A549 (cell line): Measurements from ENCODE around the gene SLC29A3. TPM values are rescaled to one million over a fixed set of nuclear protein-coding genes. Genes with fewer than 3 reads are reported as not detected.
A peak's percentile ranks its signal among the peaks of the same experiment; 100 is the strongest.

ENCODE experiments used
- ATAC-seq, 2 experiments: fragments of 200-7000 bp in 1 of 2; fragments of >200 bp in 1 of 2; cut with Nextera tagmentation in 1 of 2; cut with Tn5 transposase in 1 of 2; 3 replicates each; pipeline versions ENCODE4 v1.8.0 to v1.9.1; 2018 to 2020; ENCODE audit warnings: mild to moderate bottlenecking in 1 of 2, moderate library complexity in 1 of 2
- CTCF ChIA-PET: fragments of 300-600 bp; sonication (Branson Sonifier 250); formaldehyde crosslinking; extraction: SDS; loops from one replicate; lab custom pipeline; 2021; ENCODE audit warnings: antibody characterized with exemption, inconsistent platforms; lab: Yijun Ruan, JAX
- POLR2A ChIA-PET: fragments of 350-600 bp; formaldehyde crosslinking; extraction: SDS; loops from one replicate; lab custom pipeline; 2021; ENCODE audit warnings: antibody characterized with exemption, inconsistent platforms; lab: Yijun Ruan, JAX
- DNase-seq, 2 experiments: peaks; one replicate each; pipeline versions ENCODE4 v3.0.0 to v3.0.0-alpha.2; 2011 to 2016; ENCODE audit warnings: low read depth in 1 of 2, low spot score in 1 of 2
- FAIRE-seq: peaks from 2 replicates; lab custom pipeline; 2011; peaks lifted over from hg19 to GRCh38; lab: Jason Lieb, UNC
- H3K27ac ChIP-seq, 2 experiments: fragments of >200 bp; sonication (Bioruptor Twin); formaldehyde crosslinking; 3 replicates each; pipeline ENCODE4 v1.5.1; 2016 to 2017
- H3K4me1 ChIP-seq: fragments of >200 bp; sonication (Bioruptor Twin); formaldehyde crosslinking; 3 replicates; pipeline ENCODE4 v1.6.1; 2016
- H3K4me2 ChIP-seq: fragments of >200 bp; sonication (Bioruptor Twin); formaldehyde crosslinking; 3 replicates; pipeline ENCODE4 v1.6.1; 2016
- H3K4me3 ChIP-seq: fragments of >200 bp; sonication (Bioruptor Twin); formaldehyde crosslinking; 3 replicates; pipeline ENCODE4 v1.5.1; 2016
- H3K9me3 ChIP-seq: fragments of >200 bp; sonication (Bioruptor Twin); formaldehyde crosslinking; 3 replicates; pipeline ENCODE4 v1.6.1; 2016
- ATOH8 ChIP-seq: fragments of 250-450 bp; sonication (Bioruptor Pico); IDR thresholded peaks from 2 replicates; pipeline ENCODE4 v1.5.0; 2020; ENCODE audit warnings: low read depth, mild to moderate bottlenecking, moderate library complexity
- CBX2 ChIP-seq: fragments of 200-600 bp; sonication (generic); IDR thresholded peaks from 2 replicates; pipeline ENCODE4 v1.6.1; 2016; ENCODE audit warnings: low read depth, mild to moderate bottlenecking, borderline replicate concordance
- CEBPB ChIP-seq, 2 experiments: fragments of >200 bp in 1 of 2; sonication (Bioruptor Twin) in 1 of 2; formaldehyde crosslinking in 1 of 2; IDR thresholded peaks; 2 replicates each; pipeline ENCODE4 v1.6.1; 2012 to 2016
- CTCF ChIP-seq: fragments of >200 bp; sonication (Bioruptor Twin); formaldehyde crosslinking; IDR thresholded peaks from 3 replicates; pipeline ENCODE4 v1.5.1; 2016
- E2F6 ChIP-seq: IDR thresholded peaks from 2 replicates; pipeline ENCODE4 v1.6.1; 2012; ENCODE audit warnings: low read depth, borderline replicate concordance
- EHF ChIP-seq: fragments of 250-450 bp; sonication (Bioruptor Pico); IDR thresholded peaks from 2 replicates; pipeline ENCODE4 v1.5.0; 2020; ENCODE audit warnings: mild to moderate bottlenecking
- ELK1 ChIP-seq: fragments of 150-350 bp; IDR thresholded peaks from 2 replicates; pipeline ENCODE4 v1.6.1; 2014; ENCODE audit warnings: low read depth, mild to moderate bottlenecking, low read length
- FOSB ChIP-seq: fragments of 250-450 bp; sonication (Bioruptor Pico); IDR thresholded peaks from 2 replicates; pipeline ENCODE4 v1.5.0; 2020; ENCODE audit warnings: mild to moderate bottlenecking, moderate library complexity
- FOSL2 ChIP-seq, 2 experiments: fragments of 450-650 bp in 1 of 2; fragments of >200 bp in 1 of 2; sonication (Bioruptor Twin) in 1 of 2; formaldehyde crosslinking; IDR thresholded peaks; 2 replicates each; pipeline versions ENCODE4 v1.5.0 to v1.6.1; 2016 to 2020; ENCODE audit warnings: mild to moderate bottlenecking in 1 of 2, moderate library complexity in 1 of 2
- FOXS1 ChIP-seq: fragments of 250-450 bp; sonication (Bioruptor Pico); IDR thresholded peaks from 2 replicates; pipeline ENCODE4 v1.5.0; 2020; ENCODE audit warnings: mild to moderate bottlenecking, moderate library complexity
- GATA3 ChIP-seq: IDR thresholded peaks from 2 replicates; pipeline ENCODE4 v1.6.1; 2012; ENCODE audit warnings: borderline replicate concordance
- HEYL ChIP-seq: fragments of 250-450 bp; sonication (Bioruptor Pico); IDR thresholded peaks from 2 replicates; pipeline ENCODE4 v1.8.0; 2021; ENCODE audit warnings: mild to moderate bottlenecking, moderate library complexity
- HOXB13 ChIP-seq: fragments of 250-450 bp; sonication (Bioruptor Pico); IDR thresholded peaks from 2 replicates; pipeline ENCODE4 v1.5.0; 2020; ENCODE audit warnings: low read depth, mild to moderate bottlenecking, moderate library complexity
- JUNB ChIP-seq: fragments of >200 bp; sonication (Bioruptor Twin); formaldehyde crosslinking; IDR thresholded peaks from 2 replicates; pipeline ENCODE4 v1.6.1; 2016
- KDM5A ChIP-seq: fragments of 200-600 bp; sonication (generic); IDR thresholded peaks from 2 replicates; pipeline ENCODE4 v1.6.1; 2016; ENCODE audit warnings: antibody characterized with exemption, mild to moderate bottlenecking
- NPAS2 ChIP-seq: fragments of 250-450 bp; sonication (Bioruptor Pico); IDR thresholded peaks from 2 replicates; pipeline ENCODE4 v1.8.0; 2022; ENCODE audit warnings: mild to moderate bottlenecking, moderate library complexity, borderline replicate concordance
- PBX3 ChIP-seq: IDR thresholded peaks from 2 replicates; pipeline ENCODE4 v1.6.1; 2012
- PHF8 ChIP-seq: fragments of 200-600 bp; sonication (generic); IDR thresholded peaks from 2 replicates; pipeline ENCODE4 v1.6.1; 2016; ENCODE audit warnings: low read depth, mild to moderate bottlenecking, antibody characterized with exemption, moderate library complexity, borderline replicate concordance
- RAD21 ChIP-seq, 2 experiments: fragments of >200 bp in 1 of 2; sonication (Bioruptor Twin) in 1 of 2; formaldehyde crosslinking in 1 of 2; IDR thresholded peaks in 1 of 2; conservative IDR thresholded peaks in 1 of 2; 2 replicates in 1 of 2; 3 replicates in 1 of 2; pipeline ENCODE4 v1.6.1; 2012 to 2018; ENCODE audit warnings: inconsistent platforms in 1 of 2
- RFX5 ChIP-seq: fragments of 450-650 bp; IDR thresholded peaks from 2 replicates; pipeline ENCODE4 v1.7.1; 2014; ENCODE audit warnings: antibody characterized with exemption, mild to moderate bottlenecking, moderate library complexity
- RNF2 ChIP-seq: fragments of 200-600 bp; sonication (generic); IDR thresholded peaks from 2 replicates; pipeline ENCODE4 v1.6.1; 2016; ENCODE audit warnings: low read depth, mild to moderate bottlenecking, antibody characterized with exemption, moderate library complexity, borderline replicate concordance
- SMC3 ChIP-seq: fragments of >200 bp; sonication (Bioruptor Twin); formaldehyde crosslinking; IDR thresholded peaks from 3 replicates; pipeline ENCODE4 v1.6.1; 2018; ENCODE audit warnings: inconsistent platforms
- ZC3H11A ChIP-seq: fragments of 450-650 bp; IDR thresholded peaks from 2 replicates; pipeline ENCODE4 v1.6.1; 2014; ENCODE audit warnings: antibody characterized with exemption, mild to moderate bottlenecking
- ZFP36 ChIP-seq: fragments of 450-650 bp; IDR thresholded peaks from 2 replicates; pipeline ENCODE4 v1.6.1; 2014; ENCODE audit warnings: borderline replicate concordance; ENCODE audit not compliant: partially characterized antibody
- WGBS: methylation state at CpG from one replicate; pipeline ENCODE4 v1.1.6; 2017; ENCODE audit errors: missing lambda C conversion rate; 5-methylcytosine and 5-hydroxymethylcytosine counted together
- polyA plus RNA-seq, 4 experiments: library from polyadenylated mRNA; depleted of rRNA in 3 of 4; stranded (reverse); fragments of >200 nt; fragmentation: RNase III in 1 of 4; extraction: RNeasy Plus Mini Kit Qiagen cat#74134 plus additional on column Dnase treatment in 1 of 4; gene quantifications; 2 replicates in 3 of 4; 3 replicates in 1 of 4; pipeline ENCODE4 v1.2.3, GENCODE V29; 2011 to 2017

Gene SLC29A3
- polyA plus RNA-seq, 2 of the 4 experiments (the other 2 are of a cell fraction), result 7.2 to 11.4 TPM

- no peak for FAIRE-seq
- no peak for ATAC-seq
- WGBS, result 74% methylated on average over 11 of the region's 11 CpGs
- H3K9me3 ChIP-seq, result no peaks in the 10 kb centered on the region
- no peak overlapping the region for H3K27ac ChIP-seq
- ChIA-PET CTCF (interaction anchor here (1.3 to 47.4 kb wide), 7 partner anchors 9 to 522 kb away, joined by 3 to 977 read pairs (median 5); partner anchors contain the start of genes SLC29A3 and VSIR), POLR2A (no interaction called here)
- no peak overlapping the region for H3K4me2 ChIP-seq
- H3K4me3 ChIP-seq, result no peak overlapping the region
- peaks cover 12% of the 10 kb centered on the region for H3K4me1 ChIP-seq
- TF ChIP-seq CBX2 (no peak), ATOH8 (no peak), E2F6 (no peak), NPAS2 (no peak), ZC3H11A (no peak), PBX3 (no peak), GATA3 (no peak), CTCF (no peak), RFX5 (no peak), EHF (no peak), ELK1 (no peak), CEBPB (IDR thresholded peaks at IDR 0.05) (no peak), FOSB (CRISPR knock-in tag) (no peak), RNF2 (no peak), RAD21 (conservative IDR thresholded peaks at IDR 0.05 in 1 of 2, IDR thresholded peaks at IDR 0.05 in 1 of 2) (no peak), PHF8 (no peak)
- TF ChIP-seq, all 56 proteins: peak for 0
- DNase-seq, result no peak
Observed at GRCh38 chr10:71374481-71375233, 55.6 kb downstream of the SLC29A3 start.

- Histone ChIP-seq H3K4me2 (peak overlapping the region; percentile 82; the same call in 1 of the 3 replicates), H3K9me3 (no peaks in the 10 kb centered on the region), H3K4me1 (peaks cover 12% of the 10 kb centered on the region), H3K4me3 (no peak overlapping the region), H3K27ac (no peak overlapping the region)
- no peak for FAIRE-seq
- no peak for TF ChIP-seq HOXB13 (CRISPR knock-in tag)
- no peak for TF ChIP-seq CBX2
- TF ChIP-seq FOXS1, result no peak
- no peak for TF ChIP-seq HEYL (CRISPR knock-in tag)
- TF ChIP-seq KDM5A, result no peak
- no peak for TF ChIP-seq JUNB
- no peak for TF ChIP-seq RFX5
- TF ChIP-seq FOSL2 (IDR thresholded peaks at IDR 0.05), result no peak
- TF ChIP-seq FOSL2 (CRISPR knock-in tag; IDR thresholded peaks at IDR 0.05), result no peak
- no peak for TF ChIP-seq ZFP36
- TF ChIP-seq SMC3, result no peak
- no peak for TF ChIP-seq FOSB (CRISPR knock-in tag)
- CTCF ChIA-PET, result interaction anchor here (1.0 to 47.4 kb wide), 9 partner anchors 7 to 194 kb away, joined by 3 to 977 read pairs (median 5); partner anchors contain the start of genes CDH23 and SLC29A3
- POLR2A ChIA-PET, result interaction anchor here (1.6 to 2.8 kb wide), 4 partner anchors 10 to 56 kb away, joined by 7 to 36 read pairs (median 16); partner anchors contain the start of gene SLC29A3
- no peak for ATAC-seq
- 61% methylated on average over 3 of the region's 3 CpGs for WGBS
- no peak for DNase-seq
Observed at GRCh38 chr10:71375952-71376351, 56.9 kb downstream of the SLC29A3 start.
